BE2C (cell line): Measurements from ENCODE around the gene FGF14.

Experiments used
- DNase-seq: peaks from one replicate; pipeline ENCODE4 v3.0.0-alpha.2; 2020
- H3K27me3 ChIP-seq: fragments of 250-450 bp; sonication (Bioruptor Pico); 2 replicates; pipeline ENCODE4 v1.5.1; 2020; ENCODE audit warnings: mild to moderate bottlenecking
- H3K36me3 ChIP-seq: fragments of 250-450 bp; sonication (Bioruptor Pico); 2 replicates; pipeline ENCODE4 v1.5.1; 2020; ENCODE audit warnings: mild to moderate bottlenecking
- H3K4me1 ChIP-seq: fragments of 250-450 bp; sonication (Bioruptor Pico); 2 replicates; pipeline ENCODE4 v1.5.1; 2020
- H3K4me3 ChIP-seq: 2 replicates; pipeline ENCODE4 v1.5.1; 2011; ENCODE audit warnings: low read depth, low read length
- H3K9me3 ChIP-seq: fragments of 250-450 bp; sonication (Bioruptor Pico); 2 replicates; pipeline ENCODE4 v1.5.1; 2020
- CTCF ChIP-seq: IDR thresholded peaks from 2 replicates; pipeline ENCODE4 v1.5.1; 2012; ENCODE audit warnings: mild to moderate bottlenecking, low read depth, low read length

FGF14 gene

GRCh38 chr13:102316732-102317131 is 85.1 kb downstream of the FGF14 start:
- H3K36me3 ChIP-seq = no peaks in the 10 kb centered on the region
- peaks cover 13% of the 10 kb centered on the region for H3K4me1 ChIP-seq
- DNase-seq = no peak
- H3K9me3 ChIP-seq = no peaks in the 10 kb centered on the region
- no peak overlapping the region for H3K4me3 ChIP-seq
- no peak for TF ChIP-seq CTCF
- H3K27me3 ChIP-seq = no peaks in the 10 kb centered on the region

GRCh38 chr13:102312841-102313240 is 89.0 kb downstream of the FGF14 start:
- no peak for TF ChIP-seq CTCF
- no peaks in the 10 kb centered on the region for H3K36me3 ChIP-seq
- no peaks in the 10 kb centered on the region for H3K27me3 ChIP-seq
- H3K9me3 ChIP-seq = no peaks in the 10 kb centered on the region
- H3K4me1 ChIP-seq = peaks cover 12% of the 10 kb centered on the region
- H3K4me3 ChIP-seq = no peak overlapping the region
- no peak for DNase-seq

GRCh38 chr13:102311901-102312300 is 89.9 kb downstream of the FGF14 start:
- Histone ChIP-seq H3K9me3 (no peaks in the 10 kb centered on the region), H3K27me3 (no peaks in the 10 kb centered on the region), H3K4me1 (peaks cover 8% of the 10 kb centered on the region), H3K36me3 (no peaks in the 10 kb centered on the region), H3K4me3 (no peak overlapping the region)
- TF ChIP-seq CTCF = no peak
- no peak for DNase-seq

GRCh38 chr13:102311419-102311796 is 90.4 kb downstream of the FGF14 start:
- H3K9me3 ChIP-seq = no peaks in the 10 kb centered on the region
- H3K4me3 ChIP-seq = no peak overlapping the region
- no peaks in the 10 kb centered on the region for H3K36me3 ChIP-seq
- H3K27me3 ChIP-seq = no peaks in the 10 kb centered on the region
- DNase-seq = no peak
- TF ChIP-seq CTCF = no peak
- peaks cover 8% of the 10 kb centered on the region for H3K4me1 ChIP-seq

GRCh38 chr13:102310691-102311418 is 91.0 kb downstream of the FGF14 start:
- DNase-seq = no peak
- TF ChIP-seq CTCF = no peak
- H3K4me1 ChIP-seq = peaks cover 13% of the 10 kb centered on the region
- H3K36me3 ChIP-seq = no peaks in the 10 kb centered on the region
- H3K4me3 ChIP-seq = no peak overlapping the region
- no peaks in the 10 kb centered on the region for H3K9me3 ChIP-seq
- no peaks in the 10 kb centered on the region for H3K27me3 ChIP-seq

GRCh38 chr13:102309110-102309509 is 92.7 kb downstream of the FGF14 start:
- Histone ChIP-seq H3K4me1 (peaks cover 17% of the 10 kb centered on the region), H3K36me3 (no peaks in the 10 kb centered on the region), H3K4me3 (peak overlapping the region; percentile 18; the same call in 1 of the 2 replicates), H3K27me3 (no peaks in the 10 kb centered on the region), H3K9me3 (no peaks in the 10 kb centered on the region)
- DNase-seq = peak; percentile 61
- no peak for TF ChIP-seq CTCF
